ENCODE results near the gene PDC.
"Not testable (repeated sequence)": the region's sequence is repeated elsewhere in the genome, so short reads cannot be mapped to it uniquely, and the experiment has no call there.

Gene PDC

GRCh38 chr1:186465946-186466345 is 5.0 kb upstream of the PDC start:
- no peak for DNase-seq (ENCODE audit: low read depth in 2 of 2)

DNA sequence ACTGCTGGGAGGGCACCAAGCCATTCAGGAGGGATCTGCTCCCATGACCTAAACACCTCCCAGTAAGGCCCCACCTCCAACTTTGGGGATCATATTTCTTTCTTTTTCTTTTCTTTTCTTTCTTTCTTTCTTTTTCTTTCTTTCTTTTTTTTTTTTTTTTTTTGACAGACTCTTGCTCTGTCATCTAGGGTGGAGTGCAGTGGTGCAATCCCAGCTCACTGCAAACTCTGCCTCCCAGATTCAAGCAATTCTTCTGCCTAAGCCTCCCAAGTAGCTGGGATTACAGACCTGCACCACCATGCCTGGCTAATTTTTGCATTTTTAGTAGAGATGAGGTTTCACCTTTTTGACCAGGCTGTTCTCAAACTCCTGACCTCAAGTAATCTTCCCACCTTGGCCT is 4.6 kb upstream of the PDC start:
- not testable (repeated sequence) for DNase-seq (ENCODE audit: low read depth in 2 of 2)

GRCh38 chr1:186463926-186464325 is 3.0 kb upstream of the PDC start:
- no peak for DNase-seq (ENCODE audit: low read depth in 2 of 2)

- no peak for DNase-seq (ENCODE audit: low read depth in 2 of 2)
These were observed 2.6 kb upstream of the PDC start for GRCh38 chr1:186463511-186463910.

DNA sequence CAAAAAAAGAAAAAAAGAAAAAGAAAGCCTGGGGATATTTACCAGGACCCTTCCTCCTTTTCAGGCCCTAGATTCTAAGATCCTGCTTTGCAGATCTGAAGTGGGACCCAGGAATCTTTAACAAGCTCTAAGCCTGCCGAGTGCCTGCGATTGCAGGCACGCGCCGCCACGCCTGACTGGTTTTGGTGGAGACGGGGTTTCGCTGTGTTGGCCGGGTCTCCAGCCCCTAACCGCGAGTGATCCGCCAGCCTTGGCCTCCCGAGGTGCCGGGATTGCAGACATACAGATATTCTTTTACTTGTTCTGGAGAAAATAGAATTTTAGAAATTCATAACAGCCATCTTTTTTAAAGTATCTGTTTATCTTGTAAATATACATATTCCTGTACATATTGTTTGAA is 1.8 kb downstream of the PDC start:
- DNase-seq (ENCODE audit: low read depth in 2 of 2) = not testable (repeated sequence)

DNA sequence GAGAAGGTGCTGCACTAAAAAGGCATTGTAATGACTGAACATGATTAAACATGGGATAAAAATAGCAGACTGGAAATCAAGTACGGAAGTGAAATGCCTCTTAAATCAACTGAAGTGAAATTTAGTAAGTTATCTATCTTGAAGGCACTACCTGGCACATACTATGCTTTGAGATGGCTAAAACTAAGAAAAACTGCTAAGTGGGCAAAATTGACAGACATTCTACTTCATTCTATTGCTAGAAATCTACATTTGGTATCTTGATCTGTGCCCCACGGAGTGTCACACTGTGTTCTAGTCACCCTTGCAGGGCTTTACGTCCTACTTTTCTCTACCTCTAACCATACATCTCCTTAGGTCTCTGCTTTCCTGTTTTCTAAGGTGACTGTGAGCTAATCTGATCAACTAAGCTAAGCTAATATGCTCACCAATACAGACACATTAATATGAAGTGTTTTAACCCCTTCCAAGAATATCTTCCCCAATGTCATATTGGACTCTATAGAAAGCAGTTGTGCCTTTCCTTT is 4.1 kb downstream of the PDC start:
- no peak for DNase-seq (ENCODE audit: low read depth in 2 of 2)

DNA sequence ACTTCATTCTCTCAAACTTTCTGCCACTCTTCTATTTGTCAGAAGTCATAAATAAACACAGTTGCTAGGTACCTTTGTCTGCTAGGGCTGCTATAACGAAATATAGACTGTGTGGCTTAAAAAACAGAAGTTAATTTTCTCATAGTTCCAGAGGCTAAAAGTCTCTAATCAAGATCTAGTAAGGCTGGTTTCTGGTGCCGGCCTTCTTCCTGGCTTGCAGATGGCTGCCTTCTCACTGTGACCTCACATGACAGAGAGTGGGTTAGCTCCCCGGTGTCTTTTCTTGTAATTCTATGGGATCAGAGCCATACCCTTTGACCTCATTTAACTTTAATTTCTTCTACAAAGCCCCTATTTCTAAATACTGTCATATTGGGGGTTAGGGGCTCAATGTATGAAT is 5.9 kb downstream of the PDC start:
- no peak for DNase-seq (ENCODE audit: low read depth in 2 of 2)

DNA sequence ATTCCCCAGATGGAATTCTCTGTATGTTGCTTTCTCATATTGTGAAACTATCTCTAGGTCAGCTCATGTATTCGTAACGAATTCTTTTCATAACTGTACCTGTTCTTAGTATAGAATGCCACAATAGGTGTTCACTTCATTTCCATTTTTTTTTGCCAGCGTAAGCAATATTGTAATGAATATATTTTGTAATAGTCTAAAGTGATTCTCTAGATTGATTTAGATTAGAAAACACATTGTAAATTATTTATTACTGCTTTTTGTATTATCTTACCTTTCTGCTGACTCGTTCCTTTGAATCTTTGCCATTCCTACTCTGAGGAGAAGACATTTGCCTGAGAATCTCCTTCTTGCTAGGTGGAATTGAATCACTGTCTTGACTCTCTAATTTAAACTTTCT is 14.8 kb downstream of the PDC start:
- DNase-seq (ENCODE audit: low read depth in 2 of 2) = no peak

DNA sequence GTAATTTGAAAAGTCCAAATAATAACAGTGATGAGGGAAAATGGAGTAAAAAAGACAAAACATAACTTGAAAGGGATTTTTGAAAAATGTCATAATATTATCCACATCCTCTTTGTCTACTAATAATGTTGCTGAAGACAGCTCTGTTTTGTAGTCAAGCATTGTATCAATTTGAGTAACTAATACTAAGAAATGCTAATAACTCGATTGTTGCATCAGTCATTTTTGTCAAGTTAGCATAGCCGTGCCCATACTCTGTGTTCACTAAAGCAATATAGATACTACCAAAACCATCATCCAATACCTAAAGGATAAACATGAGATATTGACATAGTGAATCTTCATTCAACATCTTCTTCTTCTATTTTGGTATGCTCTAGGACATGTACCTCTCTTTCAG is 17.3 kb downstream of the PDC start:
- no peak for DNase-seq (ENCODE audit: low read depth in 2 of 2)

DNA sequence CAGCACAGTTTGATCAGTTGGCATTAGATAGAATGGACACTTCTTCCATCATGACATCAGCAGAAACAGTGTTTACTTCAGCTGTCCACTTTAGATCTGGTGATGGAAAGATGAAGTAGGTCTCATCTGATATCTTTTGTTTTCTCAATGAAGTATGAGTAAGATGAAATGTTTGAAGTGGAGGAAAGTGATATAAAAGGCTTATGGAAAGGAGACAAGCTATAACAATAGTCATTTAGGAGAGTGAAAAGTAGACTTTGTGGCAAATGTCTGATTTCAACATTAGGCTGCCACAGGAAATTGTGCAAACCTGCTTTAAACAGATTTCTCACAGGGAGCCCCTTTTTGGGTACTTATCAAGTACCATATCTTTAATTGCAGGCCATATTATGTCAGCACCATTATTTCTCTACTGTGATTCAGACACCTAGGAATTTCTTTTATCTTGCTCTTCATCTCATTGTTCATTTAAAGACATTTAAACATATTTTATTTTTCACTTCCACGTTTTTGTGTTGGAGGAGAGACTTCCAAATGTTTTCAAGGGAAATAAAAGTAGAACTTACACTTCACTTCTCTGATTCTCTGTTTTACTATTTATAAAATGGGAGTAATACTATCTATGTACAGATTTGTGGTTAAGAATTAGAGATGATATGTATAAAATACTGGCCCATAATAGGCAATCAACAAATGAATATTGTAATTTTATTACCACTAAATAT is 18.1 kb downstream of the PDC start:
- no peak for DNase-seq (ENCODE audit: low read depth in 2 of 2)

DNA sequence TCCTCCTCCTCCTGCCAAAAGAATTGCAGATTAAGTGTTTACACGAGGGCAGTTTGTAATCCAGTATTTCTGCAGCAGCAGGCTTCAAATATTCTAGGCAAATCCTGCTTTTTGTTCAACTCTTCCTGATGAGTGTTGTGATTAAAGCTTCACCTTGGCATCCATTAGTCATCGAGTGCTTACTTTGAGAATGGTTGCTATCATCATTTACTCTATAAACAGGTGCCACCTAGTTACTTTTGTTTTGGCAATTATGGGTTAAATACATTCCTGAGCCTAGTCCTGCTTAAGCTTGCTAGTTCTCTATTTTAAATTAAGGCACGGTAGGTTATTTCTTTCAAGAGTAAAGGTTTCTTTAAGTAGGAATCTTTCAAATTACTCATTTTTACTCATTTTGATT is 20.3 kb downstream of the PDC start:
- DNase-seq (ENCODE audit: low read depth in 2 of 2) = no peak

DNA sequence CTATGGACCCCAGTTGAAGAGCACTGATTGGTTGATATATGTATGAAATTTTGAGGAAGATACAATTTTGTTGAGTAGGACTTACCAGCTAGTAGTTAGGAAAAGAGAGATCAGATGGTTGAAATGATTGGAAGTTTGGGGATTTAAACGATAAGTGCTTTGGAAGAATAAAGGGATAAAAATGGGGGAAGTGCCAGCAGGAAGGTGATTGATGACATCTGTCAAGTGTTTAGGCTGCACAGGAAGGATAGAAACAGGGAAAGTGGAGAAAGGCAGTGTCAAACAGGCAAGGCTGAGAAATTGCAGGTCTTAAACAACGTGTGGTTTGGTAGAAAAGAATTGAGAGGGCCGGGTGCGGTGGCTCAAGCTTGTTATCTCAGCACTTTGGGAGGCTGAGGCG is 22.3 kb downstream of the PDC start:
- DNase-seq (ENCODE audit: low read depth in 2 of 2) = no peak

GRCh38 chr1:186435336-186435735 is 25.6 kb downstream of the PDC start:
- no peak for DNase-seq (ENCODE audit: low read depth in 2 of 2)

- no peak for DNase-seq (ENCODE audit: low read depth in 2 of 2)
These were observed 31.9 kb downstream of the PDC start for GRCh38 chr1:186429017-186429416.

DNA sequence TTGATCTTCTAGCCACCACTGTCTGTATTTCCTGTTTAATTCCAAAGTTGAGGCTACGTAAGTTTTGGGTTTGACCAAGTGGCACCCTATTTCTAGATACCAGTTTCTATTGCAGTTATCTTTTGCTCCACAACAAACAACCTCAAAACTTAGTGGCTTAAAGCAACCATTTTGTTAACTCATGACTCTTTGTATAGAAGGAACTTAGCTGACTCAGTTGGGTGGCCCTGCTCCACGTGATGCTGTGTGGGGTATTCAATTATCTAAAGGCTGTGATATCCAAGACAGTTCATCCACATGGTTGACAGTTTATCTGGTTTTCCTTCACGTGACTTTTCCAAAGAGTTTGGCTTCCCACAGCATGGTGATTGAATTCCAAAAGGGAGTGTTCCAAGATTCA is 34.8 kb downstream of the PDC start:
- DNase-seq (ENCODE audit: low read depth in 2 of 2) = no peak

GRCh38 chr1:186424539-186424938 is 36.4 kb downstream of the PDC start:
- no peak for DNase-seq (ENCODE audit: low read depth in 2 of 2)

GRCh38 chr1:186421446-186421845 is 39.5 kb downstream of the PDC start:
- DNase-seq (ENCODE audit: low read depth in 2 of 2) = no peak

- no peak for DNase-seq (ENCODE audit: low read depth in 2 of 2)
These were observed 40.0 kb downstream of the PDC start for GRCh38 chr1:186420923-186421322.

DNA sequence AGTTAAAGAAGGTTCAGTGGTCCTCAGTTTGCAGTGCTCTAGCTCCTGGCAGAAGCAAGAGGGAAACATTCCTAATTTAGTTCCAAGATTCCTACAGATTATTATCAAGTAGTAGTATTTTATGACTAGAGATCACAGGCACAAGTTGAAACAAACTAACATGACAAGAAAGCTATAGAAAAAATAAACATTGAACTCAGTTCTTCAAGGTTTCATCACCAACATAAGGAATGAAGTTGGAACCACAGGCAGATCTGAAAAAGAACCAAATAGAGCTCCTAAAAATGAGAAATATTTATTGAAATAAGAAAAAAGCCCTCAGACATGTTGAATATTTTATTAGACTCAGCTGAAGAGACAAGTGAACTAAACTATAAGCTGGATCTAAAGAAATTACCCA is 40.6 kb downstream of the PDC start:
- no peak for DNase-seq (ENCODE audit: low read depth in 2 of 2)

DNA sequence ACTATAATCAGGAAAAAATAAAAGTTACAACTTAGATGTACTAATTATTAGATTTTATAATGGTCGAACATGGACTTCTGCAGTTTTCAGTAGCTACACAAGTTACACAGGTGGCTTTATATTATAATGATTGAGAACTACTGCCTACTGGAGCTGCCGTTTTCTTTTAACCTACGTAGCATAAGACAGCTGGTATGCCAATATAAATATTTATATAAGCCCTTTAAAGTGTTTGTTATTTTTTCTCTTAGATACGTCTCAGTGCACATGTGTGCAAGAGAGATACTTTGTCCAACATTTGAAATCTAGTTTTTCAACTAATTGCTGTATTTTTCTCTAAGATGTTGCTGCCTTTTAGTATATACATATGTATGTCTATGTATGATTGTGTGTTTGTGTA is 42.4 kb downstream of the PDC start:
- DNase-seq (ENCODE audit: low read depth in 2 of 2) = no peak

DNA sequence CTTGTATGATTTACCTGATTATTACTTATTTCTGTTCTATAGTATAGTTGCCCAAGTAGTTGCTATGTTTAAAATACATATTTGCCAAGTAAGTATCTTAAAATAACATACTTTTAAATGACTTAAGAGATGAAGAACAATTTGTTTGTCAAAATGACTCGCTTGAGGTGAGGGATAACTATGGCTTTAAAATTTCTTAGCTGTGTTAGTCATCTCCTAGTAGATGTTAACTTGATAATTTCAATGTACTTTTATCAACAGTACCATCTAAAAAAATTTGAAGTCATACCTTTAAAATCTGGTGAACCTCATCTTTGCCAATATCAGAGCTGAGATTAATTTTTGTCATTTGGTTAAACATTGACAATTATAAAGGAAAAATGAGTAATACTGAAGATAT is 47.6 kb downstream of the PDC start:
- DNase-seq (ENCODE audit: low read depth in 2 of 2) = no peak

- DNase-seq (ENCODE audit: low read depth in 2 of 2) = no peak
These were observed 51.8 kb downstream of the PDC start for GRCh38 chr1:186409091-186409490.

- DNase-seq (ENCODE audit: low read depth in 2 of 2) = no peak
These were observed 56.4 kb downstream of the PDC start for GRCh38 chr1:186404454-186405051.

DNA sequence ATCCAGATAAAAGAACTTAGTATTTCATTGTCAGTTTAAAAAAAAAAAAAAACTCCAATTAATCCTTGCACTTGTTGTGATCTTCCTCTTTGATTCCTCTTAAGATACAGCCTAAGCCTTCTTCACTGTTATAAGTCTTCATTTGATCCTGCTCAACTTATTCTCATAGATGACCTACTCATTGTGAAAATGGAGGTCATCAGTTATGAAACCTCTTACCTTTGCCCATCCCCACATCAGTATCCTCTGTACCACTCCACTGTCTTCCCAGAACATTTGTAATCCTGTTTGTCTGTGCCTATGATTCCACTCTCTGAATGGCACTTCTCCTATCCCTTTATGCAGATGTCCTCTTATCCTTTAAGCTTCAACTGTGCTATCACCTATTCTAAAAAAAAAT is 57.3 kb downstream of the PDC start:
- no peak for DNase-seq (ENCODE audit: low read depth in 2 of 2)

Data from stimulated activated CD8-positive, alpha-beta memory T cell treated with anti-CD3 and anti-CD28 coated beads, Interleukin-15, amount 100 ng/mL, for 48 hours (primary cell).